GM19193 (cell line): Measurements from ENCODE around the gene MEF2C.

Experiments used
- POLR2A ChIP-seq: IDR thresholded peaks from 4 replicates; pipeline ENCODE4 v1.6.1; 2011; ENCODE audit not compliant: insufficient read depth, insufficient read length; ENCODE audit errors: extremely low read depth

Gene MEF2C

GRCh38 chr5:88691230-88691582 lies 191.8 kb downstream of the MEF2C start:
- TF ChIP-seq POLR2A = no peak

- no peak for TF ChIP-seq POLR2A
These were observed 192.4 kb downstream of the MEF2C start for GRCh38 chr5:88690409-88691229.

- TF ChIP-seq POLR2A = no peak
These were observed 193.1 kb downstream of the MEF2C start for GRCh38 chr5:88689668-88690408.

- no peak for TF ChIP-seq POLR2A
These were observed 193.9 kb downstream of the MEF2C start for GRCh38 chr5:88688984-88689667.

GRCh38 chr5:88688156-88688983 lies 194.6 kb downstream of the MEF2C start:
- TF ChIP-seq POLR2A = no peak

GRCh38 chr5:88687373-88687911 lies 195.5 kb downstream of the MEF2C start:
- TF ChIP-seq POLR2A = no peak

GRCh38 chr5:88686726-88687125 lies 196.3 kb downstream of the MEF2C start:
- TF ChIP-seq POLR2A = no peak

GRCh38 chr5:88685591-88686541 lies 197.1 kb downstream of the MEF2C start:
- TF ChIP-seq POLR2A = no peak

- no peak for TF ChIP-seq POLR2A
These were observed 199.4 kb downstream of the MEF2C start for GRCh38 chr5:88683506-88684135.

- TF ChIP-seq POLR2A = no peak
These were observed 200.1 kb downstream of the MEF2C start for GRCh38 chr5:88682881-88683361.

GRCh38 chr5:88682131-88682530 lies 200.9 kb downstream of the MEF2C start:
- no peak for TF ChIP-seq POLR2A

GRCh38 chr5:88681211-88681803 lies 201.7 kb downstream of the MEF2C start:
- TF ChIP-seq POLR2A = no peak
